ENCODE measurements around the gene DLGAP1. TPM values are rescaled to one million over a fixed set of nuclear protein-coding genes. Genes with fewer than 3 reads are reported as not detected.

The DLGAP1 gene
- polyA plus RNA-seq, 1 of the 3 experiments (the other 2 are of a cell fraction) = not detected

DNA sequence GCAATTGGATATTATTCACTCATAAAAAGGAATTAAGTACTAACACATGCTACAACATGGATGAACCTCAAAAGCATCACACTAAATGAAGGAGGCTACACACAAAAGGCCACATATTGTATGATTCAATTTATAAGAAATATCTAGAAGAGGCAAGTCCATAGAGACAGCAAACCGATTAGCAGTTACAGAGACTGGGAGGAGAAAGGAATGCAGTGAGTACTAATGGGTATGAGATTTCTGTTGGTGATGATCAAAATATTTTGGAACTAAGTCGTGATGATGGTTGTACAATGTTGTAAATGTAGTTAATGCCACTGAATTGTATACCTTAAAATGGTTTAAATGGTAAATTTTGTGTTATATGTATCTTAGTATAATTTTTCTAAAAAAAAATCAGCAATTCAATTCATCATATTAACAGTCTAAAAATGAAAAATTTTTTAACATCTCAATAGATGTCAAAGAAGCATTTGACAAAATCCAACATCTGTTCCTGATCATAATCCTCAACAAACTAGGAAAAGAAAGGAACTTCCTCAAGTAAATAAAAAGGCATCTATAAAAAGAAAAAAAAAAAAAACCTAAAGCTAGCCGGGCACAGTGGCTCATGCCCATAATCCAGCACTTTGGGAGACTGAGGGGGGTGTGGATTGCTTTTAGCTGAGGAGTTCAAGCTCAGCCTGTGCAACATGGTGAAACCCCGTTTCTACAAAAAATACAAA is 907.1 kb downstream of the DLGAP1 start:
- no peaks in the 10 kb centered on the region for H3K36me3 ChIP-seq (replicated peaks in 1 of 2; ENCODE audit: control insufficient read depth in 1 of 2, insufficient read depth in 2 of 2, low read length in 1 of 2)
- no peak overlapping the region for H3K4me3 ChIP-seq (ENCODE audit: low read depth in 2 of 2, low read length in 1 of 2)
- ChIA-PET POLR2A (no interaction called here), CTCF (interaction anchor here (0.6 kb wide), 1 partner anchor 46 kb away, joined by 4 read pairs; no protein-coding TSS in a partner anchor)
- no peak overlapping the region for H3K27ac ChIP-seq (ENCODE audit: low read depth in 2 of 2, low read length in 1 of 2)
- WGBS (ENCODE audit: low lambda C conversion rate) = 66% methylated on average over 4 of the region's 4 CpGs
- no peaks in the 10 kb centered on the region for H3K27me3 ChIP-seq (ENCODE audit: insufficient read depth)
- no peak overlapping the region for H3K9ac ChIP-seq
- no peaks in the 10 kb centered on the region for H3K79me2 ChIP-seq (ENCODE audit: insufficient read depth)
- H3K9me2 ChIP-seq = no peaks in the 10 kb centered on the region
- H2AFZ ChIP-seq (ENCODE audit: low read depth) = no peak overlapping the region
- TF ChIP-seq EP300 (IDR thresholded peaks at IDR 0.05; ENCODE audit: borderline replicate concordance in 1 of 2, low read depth in 1 of 2, low read length in 1 of 2) (no peak), GATA2 (CRISPR knock-in tag; IDR thresholded peaks at IDR 0.05) (no peak), NRF1 (IDR thresholded peaks at IDR 0.05; ENCODE audit: low read depth, low read length) (no peak), RXRA (IDR thresholded peaks at IDR 0.05; ENCODE audit: borderline replicate concordance, low read depth) (no peak), EZH2phosphoT487 (IDR thresholded peaks at IDR 0.05; ENCODE audit: borderline replicate concordance, low read depth) (no peak), GABPA (IDR thresholded peaks at IDR 0.05; ENCODE audit: low read depth) (no peak), CHD2 (IDR thresholded peaks at IDR 0.05; ENCODE audit: low read length, partially characterized antibody) (no peak), YY1 (IDR thresholded peaks at IDR 0.05; ENCODE audit: low read depth) (no peak), TEAD4 (IDR thresholded peaks at IDR 0.05; ENCODE audit: borderline replicate concordance, insufficient read depth) (no peak), FOXJ3 (CRISPR knock-in tag; IDR thresholded peaks at IDR 0.05) (no peak), SMC3 (IDR thresholded peaks at IDR 0.05; ENCODE audit: low read depth, low read length) (no peak), TCF12 (IDR thresholded peaks at IDR 0.05) (no peak), FOXM1 (IDR thresholded peaks at IDR 0.05; ENCODE audit: low read depth) (no peak), ELF1 (IDR thresholded peaks at IDR 0.05) (no peak), FOSL2 (IDR thresholded peaks at IDR 0.05; ENCODE audit: borderline replicate concordance, low read depth) (no peak), RCOR1 (IDR thresholded peaks at IDR 0.05; ENCODE audit: low read length) (no peak)
- TF ChIP-seq, protein P1, sequence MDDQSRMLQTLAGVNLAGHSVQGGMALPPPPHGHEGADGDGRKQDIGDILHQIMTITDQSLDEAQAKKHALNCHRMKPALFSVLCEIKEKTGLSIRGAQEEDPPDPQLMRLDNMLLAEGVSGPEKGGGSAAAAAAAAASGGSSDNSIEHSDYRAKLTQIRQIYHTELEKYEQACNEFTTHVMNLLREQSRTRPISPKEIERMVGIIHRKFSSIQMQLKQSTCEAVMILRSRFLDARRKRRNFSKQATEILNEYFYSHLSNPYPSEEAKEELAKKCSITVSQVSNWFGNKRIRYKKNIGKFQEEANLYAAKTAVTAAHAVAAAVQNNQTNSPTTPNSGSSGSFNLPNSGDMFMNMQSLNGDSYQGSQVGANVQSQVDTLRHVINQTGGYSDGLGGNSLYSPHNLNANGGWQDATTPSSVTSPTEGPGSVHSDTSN (IDR thresholded peaks at IDR 0.05) = no peak
- TF ChIP-seq, protein P2, sequence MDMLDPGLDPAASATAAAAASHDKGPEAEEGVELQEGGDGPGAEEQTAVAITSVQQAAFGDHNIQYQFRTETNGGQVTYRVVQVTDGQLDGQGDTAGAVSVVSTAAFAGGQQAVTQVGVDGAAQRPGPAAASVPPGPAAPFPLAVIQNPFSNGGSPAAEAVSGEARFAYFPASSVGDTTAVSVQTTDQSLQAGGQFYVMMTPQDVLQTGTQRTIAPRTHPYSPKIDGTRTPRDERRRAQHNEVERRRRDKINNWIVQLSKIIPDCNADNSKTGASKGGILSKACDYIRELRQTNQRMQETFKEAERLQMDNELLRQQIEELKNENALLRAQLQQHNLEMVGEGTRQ (IDR thresholded peaks at IDR 0.05; ENCODE audit: borderline replicate concordance, low read depth, low read length) = no peak
- TF ChIP-seq, protein P3, sequence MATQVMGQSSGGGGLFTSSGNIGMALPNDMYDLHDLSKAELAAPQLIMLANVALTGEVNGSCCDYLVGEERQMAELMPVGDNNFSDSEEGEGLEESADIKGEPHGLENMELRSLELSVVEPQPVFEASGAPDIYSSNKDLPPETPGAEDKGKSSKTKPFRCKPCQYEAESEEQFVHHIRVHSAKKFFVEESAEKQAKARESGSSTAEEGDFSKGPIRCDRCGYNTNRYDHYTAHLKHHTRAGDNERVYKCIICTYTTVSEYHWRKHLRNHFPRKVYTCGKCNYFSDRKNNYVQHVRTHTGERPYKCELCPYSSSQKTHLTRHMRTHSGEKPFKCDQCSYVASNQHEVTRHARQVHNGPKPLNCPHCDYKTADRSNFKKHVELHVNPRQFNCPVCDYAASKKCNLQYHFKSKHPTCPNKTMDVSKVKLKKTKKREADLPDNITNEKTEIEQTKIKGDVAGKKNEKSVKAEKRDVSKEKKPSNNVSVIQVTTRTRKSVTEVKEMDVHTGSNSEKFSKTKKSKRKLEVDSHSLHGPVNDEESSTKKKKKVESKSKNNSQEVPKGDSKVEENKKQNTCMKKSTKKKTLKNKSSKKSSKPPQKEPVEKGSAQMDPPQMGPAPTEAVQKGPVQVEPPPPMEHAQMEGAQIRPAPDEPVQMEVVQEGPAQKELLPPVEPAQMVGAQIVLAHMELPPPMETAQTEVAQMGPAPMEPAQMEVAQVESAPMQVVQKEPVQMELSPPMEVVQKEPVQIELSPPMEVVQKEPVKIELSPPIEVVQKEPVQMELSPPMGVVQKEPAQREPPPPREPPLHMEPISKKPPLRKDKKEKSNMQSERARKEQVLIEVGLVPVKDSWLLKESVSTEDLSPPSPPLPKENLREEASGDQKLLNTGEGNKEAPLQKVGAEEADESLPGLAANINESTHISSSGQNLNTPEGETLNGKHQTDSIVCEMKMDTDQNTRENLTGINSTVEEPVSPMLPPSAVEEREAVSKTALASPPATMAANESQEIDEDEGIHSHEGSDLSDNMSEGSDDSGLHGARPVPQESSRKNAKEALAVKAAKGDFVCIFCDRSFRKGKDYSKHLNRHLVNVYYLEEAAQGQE (IDR thresholded peaks at IDR 0.05; ENCODE audit: low read depth, low read length) = no peak
- TF ChIP-seq, protein P4, sequence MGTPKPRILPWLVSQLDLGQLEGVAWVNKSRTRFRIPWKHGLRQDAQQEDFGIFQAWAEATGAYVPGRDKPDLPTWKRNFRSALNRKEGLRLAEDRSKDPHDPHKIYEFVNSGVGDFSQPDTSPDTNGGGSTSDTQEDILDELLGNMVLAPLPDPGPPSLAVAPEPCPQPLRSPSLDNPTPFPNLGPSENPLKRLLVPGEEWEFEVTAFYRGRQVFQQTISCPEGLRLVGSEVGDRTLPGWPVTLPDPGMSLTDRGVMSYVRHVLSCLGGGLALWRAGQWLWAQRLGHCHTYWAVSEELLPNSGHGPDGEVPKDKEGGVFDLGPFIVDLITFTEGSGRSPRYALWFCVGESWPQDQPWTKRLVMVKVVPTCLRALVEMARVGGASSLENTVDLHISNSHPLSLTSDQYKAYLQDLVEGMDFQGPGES (IDR thresholded peaks at IDR 0.05; ENCODE audit: low read depth, low read length) = no peak
- H3K9me3 ChIP-seq = no peaks in the 10 kb centered on the region
- no peaks in the 10 kb centered on the region; a peak in 1 of 4 replicates for H3K4me1 ChIP-seq (ENCODE audit: control insufficient read depth in 1 of 2, insufficient read depth in 2 of 2, low read depth in 1 of 2, low read length in 1 of 2)
- H3F3A ChIP-seq (replicated peaks; ENCODE audit: insufficient read depth) = no peaks in the 10 kb centered on the region
- H4K20me1 ChIP-seq (ENCODE audit: insufficient read depth) = no peaks in the 10 kb centered on the region
- H3K4me2 ChIP-seq = no peak overlapping the region
- no peak for DNase-seq
